OCI-LY1 (cell line): ENCODE results near the gene WNT2B.

ENCODE experiments used
- CTCF ChIP-seq: fragments of 200-600 bp; sonication (generic), shearing (Covaris generic); IDR thresholded peaks from 2 replicates; pipeline ENCODE4 v1.5.1; 2017; ENCODE audit warnings: mild to moderate bottlenecking, antibody characterized with exemption, low read length, moderate library complexity, mixed read lengths
- EZH2 ChIP-seq: fragments of 200-600 bp; sonication (generic), shearing (Covaris generic); IDR thresholded peaks from 2 replicates; pipeline ENCODE4 v1.8.0; 2017; ENCODE audit warnings: borderline replicate concordance, mixed run types, mild to moderate bottlenecking, antibody characterized with exemption, low read length, moderate library complexity, mixed read lengths

- TF ChIP-seq CTCF = no peak
- no peak for TF ChIP-seq EZH2
Measured at GRCh38 chr1:112520166-112520565, 11.4 kb downstream of the WNT2B start.
